G401.6 (cell line): ENCODE data around the gene SLAMF1.

Experiments used
- FAIRE-seq: peaks from 2 replicates; lab custom pipeline; 2012; peaks lifted over from hg19 to GRCh38; lab: Jason Lieb, UNC

Gene SLAMF1

DNA sequence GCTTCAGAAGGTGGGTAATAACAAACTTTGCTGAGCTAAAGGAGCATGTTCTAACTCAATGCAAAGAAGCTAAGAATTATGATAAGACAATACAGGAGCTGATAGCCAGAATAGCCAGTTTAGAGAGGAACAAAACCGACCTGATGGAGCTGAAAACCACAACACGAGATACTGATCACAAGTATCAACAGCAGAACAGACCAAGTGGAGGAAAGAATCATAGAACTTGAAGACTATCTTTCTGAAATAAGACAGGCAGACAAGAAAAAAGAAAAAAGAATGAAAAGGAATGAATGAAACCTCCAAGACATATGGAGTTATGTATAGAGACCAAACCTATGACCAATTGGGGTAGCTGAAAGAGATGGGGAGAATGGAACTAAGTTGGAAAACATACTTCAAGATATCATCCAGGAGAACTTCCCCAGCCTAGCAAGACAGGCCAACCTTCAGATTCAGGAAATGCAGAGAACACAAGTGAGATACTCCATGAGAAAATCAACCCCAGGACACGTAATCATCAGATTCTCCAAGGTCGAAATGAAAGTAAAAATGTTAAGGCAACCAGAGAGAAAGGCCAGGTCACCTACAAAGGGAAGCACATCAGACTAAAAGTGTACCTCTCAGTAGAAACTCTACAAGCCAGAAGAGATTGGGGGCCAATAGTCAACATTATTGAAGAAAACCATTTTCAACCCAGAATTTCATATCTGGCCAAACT is 88.0 kb downstream of the SLAMF1 start:
- no peak for FAIRE-seq
